ENCODE measurements around the gene CDH12.
"Not testable (repeated sequence)": the region's sequence is repeated elsewhere in the genome, so short reads cannot be mapped to it uniquely, and the experiment has no call there.

GRCh38 chr5:22332949-22333348, 520.2 kb downstream of the CDH12 start:
- not testable (repeated sequence) for TF ChIP-seq CTCF (IDR thresholded peaks at IDR 0.05; ENCODE audit: low read length); EZH2 (IDR thresholded peaks at IDR 0.05; ENCODE audit: borderline replicate concordance, low read length)

Measured in OCI-LY1 (cell line).